GM12878 (cell line): Measurements from ENCODE around the gene DNAI2. TPM values are rescaled to one million over a fixed set of nuclear protein-coding genes. Genes with fewer than 3 reads are reported as not detected.

ENCODE experiments used
- ATAC-seq: fragments of 200-7000 bp; cut with Tn5 transposase; 3 replicates; pipeline ENCODE4 v1.9.1; 2020; ENCODE audit warnings: mild to moderate bottlenecking, moderate library complexity
- BruUV-seq: library from RNA; stranded (reverse); fragments of 400-500 nt; replicated peaks from 2 replicates; lab custom pipeline; 2021; lab: Mats Ljungman, UMichigan
- CTCF ChIA-PET: fragments of 300-600 bp; sonication (Branson Sonifier 250); formaldehyde crosslinking; extraction: SDS; loops from one replicate; lab custom pipeline; 2021; ENCODE audit warnings: inconsistent platforms; lab: Yijun Ruan, JAX
- POLR2A ChIA-PET: fragments of 350-600 bp; formaldehyde crosslinking; extraction: SDS; loops from one replicate; lab custom pipeline; 2021; ENCODE audit warnings: inconsistent platforms; lab: Charles Lee
- RAD21 ChIA-PET: fragments of 300-600 bp; sonication (Branson Sonifier 250); formaldehyde crosslinking; loops from one replicate; lab custom pipeline; 2023; ENCODE audit warnings: antibody characterized with exemption; ENCODE audit not compliant: unreplicated experiment; lab: Charles Lee
- SMC1A ChIA-PET: fragments of 300-600 bp; sonication (Branson Sonifier 250); formaldehyde crosslinking; loops from one replicate; lab custom pipeline; 2023; ENCODE audit not compliant: unreplicated experiment, uncharacterized antibody; lab: Charles Lee
- DNase-seq: peaks from one replicate; pipeline ENCODE4 v3.0.0-alpha.2; 2011; ENCODE audit warnings: low read depth, low spot score
- FAIRE-seq: peaks from 3 replicates; lab custom pipeline; 2011; peaks lifted over from hg19 to GRCh38; lab: Jason Lieb, UNC
- H2AFZ ChIP-seq: 2 replicates; pipeline ENCODE4 v1.6.0; 2011; ENCODE audit warnings: low read depth, low read length, control low read depth; ENCODE audit not compliant: control insufficient read depth
- H3K27ac ChIP-seq: 2 replicates; pipeline ENCODE4 v1.5.1; 2011; ENCODE audit warnings: control low read depth; ENCODE audit not compliant: control insufficient read depth, insufficient read depth
- H3K27me3 ChIP-seq, 2 experiments: replicated peaks in 1 of 2; 2 replicates each; pipeline versions ENCODE4 v1.6.0 to v1.6.1; 2011; ENCODE audit warnings: low read length in 1 of 2; ENCODE audit not compliant: control insufficient read depth in 2 of 2, insufficient read depth in 2 of 2
- H3K36me3 ChIP-seq, 2 experiments: 2 replicates each; pipeline ENCODE4 v1.5.1; 2011; ENCODE audit warnings: low read length in 1 of 2; ENCODE audit not compliant: control insufficient read depth in 2 of 2, insufficient read depth in 2 of 2
- H3K4me1 ChIP-seq: 2 replicates; pipeline ENCODE4 v1.6.1; 2011; ENCODE audit warnings: mild to moderate bottlenecking, low read length, moderate library complexity, mixed read lengths; ENCODE audit not compliant: control insufficient read depth, insufficient read depth
- H3K4me2 ChIP-seq: 2 replicates; pipeline ENCODE4 v1.6.0; 2011; ENCODE audit warnings: control low read depth; ENCODE audit not compliant: control insufficient read depth, insufficient read depth
- H3K4me3 ChIP-seq: fragments of 200-600 bp; sonication (generic); 2 replicates; pipeline ENCODE4 v1.5.1; 2016
- H3K79me2 ChIP-seq: 2 replicates; pipeline ENCODE4 v1.6.0; 2011; ENCODE audit warnings: low read length; ENCODE audit not compliant: control insufficient read depth, insufficient read depth
- H3K9ac ChIP-seq: 2 replicates; pipeline ENCODE4 v1.8.0; 2011; ENCODE audit warnings: low read length, control low read depth, mixed read lengths; ENCODE audit not compliant: control insufficient read depth, insufficient read depth
- H3K9me3 ChIP-seq: replicated peaks from 3 replicates; pipeline ENCODE4 v1.5.1; 2011; ENCODE audit warnings: mild to moderate bottlenecking, low read length; ENCODE audit not compliant: control insufficient read depth, insufficient read depth
- H4K20me1 ChIP-seq: 2 replicates; pipeline ENCODE4 v1.6.0; 2011; ENCODE audit not compliant: control insufficient read depth, insufficient read depth
- IKZF2 ChIP-seq, 2 experiments: fragments of 450-650 bp; IDR thresholded peaks; 2 replicates each; pipeline ENCODE4 v1.6.1; 2017; ENCODE audit warnings: mild to moderate bottlenecking in 2 of 2, moderate library complexity in 2 of 2
- POLR2AphosphoS2 ChIP-seq: IDR thresholded peaks from 2 replicates; pipeline ENCODE4 v1.6.1; 2011; ENCODE audit warnings: low read depth, mild to moderate bottlenecking, low read length, improper control_type of control experiment, moderate library complexity
- POU2F2 ChIP-seq: IDR thresholded peaks from 3 replicates; pipeline ENCODE4 v1.6.1; 2011; ENCODE audit warnings: low read depth, mild to moderate bottlenecking, low read length, borderline replicate concordance
- ZBED1 ChIP-seq: IDR thresholded peaks from 2 replicates; pipeline ENCODE4 v1.6.1; 2016; ENCODE audit warnings: borderline replicate concordance
- ZNF384 ChIP-seq: IDR thresholded peaks from 2 replicates; pipeline ENCODE4 v1.6.1; 2012; ENCODE audit warnings: low read depth, mild to moderate bottlenecking, low read length, improper control_type of control experiment, borderline replicate concordance
- WGBS: methylation state at CpG from one replicate; pipeline ENCODE4 v1.1.6; 2016; ENCODE audit warnings: low lambda C conversion rate; ENCODE audit not compliant: insufficient replicate concordance, insufficient coverage; ENCODE audit errors: missing lambda C conversion rate; 5-methylcytosine and 5-hydroxymethylcytosine counted together
- in situ Hi-C: fragments of 300-500 bp; cut with MboI; formaldehyde crosslinking; loops from 9 replicates; pipeline ENCODE4 v1.14.3; 2018; ENCODE audit warnings: mixed read lengths
- intact Hi-C: fragments of 100-400 bp; cut with micrococcal nuclease; formaldehyde crosslinking; loops from one replicate; pipeline ENCODE4 v1.14.2; 2022; ENCODE audit not compliant: unreplicated experiment
- polyA plus RNA-seq, 11 experiments: library from polyadenylated mRNA; depleted of rRNA in 4 of 11; unstranded in 6 of 11; stranded (reverse) in 5 of 11; fragments of >200 nt; fragmentation: Nextera tagmentation in 4 of 11; fragmentation: Illumina TruSeq in 1 of 11; extraction: Ambion mirVana in 4 of 11; extraction: Trizol in 1 of 11; gene quantifications; 1 replicate in 1 of 11; 2 replicates in 10 of 11; pipeline versions ENCODE4 v1.2.1 to v1.2.3, GENCODE V29; 2011 to 2016; ENCODE audit warnings: inconsistent platforms in 2 of 11, missing spikeins in 2 of 11, low read depth in 1 of 11
- total RNA-seq, 4 experiments: library from RNA; depleted of rRNA in 3 of 4; stranded (reverse); fragments of >200 nt in 3 of 4; fragmentation: Illumina TruSeq in 1 of 4; extraction: Trizol in 1 of 4; gene quantifications; 2 replicates each; pipeline versions ENCODE4 v1.2.1 to v1.2.3, GENCODE V29; 2013 to 2021
- TF ChIP-seq, protein P1 (sequence below): fragments of 450-650 bp; IDR thresholded peaks from 2 replicates; pipeline ENCODE4 v1.6.1; 2016; ENCODE audit warnings: mild to moderate bottlenecking
- TF ChIP-seq, protein P2 (sequence below): fragments of 450-650 bp; IDR thresholded peaks from 2 replicates; pipeline ENCODE4 v1.6.1; 2017; ENCODE audit warnings: mild to moderate bottlenecking, low read depth, inconsistent platforms; ENCODE audit not compliant: poor library complexity, severe bottlenecking

DNAI2 gene
- total and polyA plus RNA-seq, 10 of the 15 experiments (the other 5 are each of a cell fraction or from before 2014, with no cell fraction given): 0.04 to 1.8 (median 0.13) TPM

DNA sequence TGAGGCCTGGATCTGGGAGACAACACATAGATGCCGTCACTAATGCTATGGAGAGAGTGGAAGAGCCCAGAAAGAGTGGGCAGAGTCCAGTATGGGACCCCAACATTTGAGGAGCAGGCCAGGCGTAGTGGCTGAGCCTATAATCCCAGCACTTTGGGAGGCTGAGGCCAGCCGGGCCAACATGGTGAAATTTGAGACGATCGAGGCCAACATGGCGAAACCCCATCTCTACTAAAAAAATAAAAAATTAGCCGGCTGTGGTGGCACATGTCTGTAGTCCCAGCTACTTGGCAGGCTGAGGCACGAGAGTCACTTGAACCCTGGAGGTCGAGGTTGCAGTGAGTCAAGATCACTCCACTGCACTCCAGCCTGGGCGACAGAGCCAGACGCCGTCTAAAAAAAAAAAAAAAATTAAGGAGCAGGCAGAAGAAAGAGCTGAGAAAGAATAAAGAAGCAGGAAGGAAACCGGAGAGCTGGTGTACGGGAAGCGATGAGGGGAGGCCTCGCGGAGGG is 6.0 kb upstream of the DNAI2 start:
- no peaks in the 10 kb centered on the region for H4K20me1 ChIP-seq
- no peak overlapping the region for H3K9ac ChIP-seq
- 62% methylated on average over 14 of the region's 17 CpGs for WGBS
- no peaks in the 10 kb centered on the region; the same call in 2 of the 3 replicates for H3K9me3 ChIP-seq
- FAIRE-seq: no peak
- H3K4me2 ChIP-seq: no peak overlapping the region
- ChIA-PET SMC1A (interaction anchor here (0.6 kb wide), 1 partner anchor 18 kb away, joined by 3 read pairs; no protein-coding TSS in a partner anchor), CTCF (interaction anchor here (1.5 kb wide), 1 partner anchor 68 kb away, joined by 3 read pairs; no protein-coding TSS in a partner anchor), RAD21 (interaction anchor here (1.3 kb wide), 1 partner anchor 31 kb away, joined by 3 read pairs; no protein-coding TSS in a partner anchor), POLR2A (no interaction called here)
- no peak for DNase-seq
- TF ChIP-seq POU2F2: no peak
- no peak for TF ChIP-seq IKZF2 (IDR thresholded peaks at IDR 0.05)
- TF ChIP-seq, protein P1, sequence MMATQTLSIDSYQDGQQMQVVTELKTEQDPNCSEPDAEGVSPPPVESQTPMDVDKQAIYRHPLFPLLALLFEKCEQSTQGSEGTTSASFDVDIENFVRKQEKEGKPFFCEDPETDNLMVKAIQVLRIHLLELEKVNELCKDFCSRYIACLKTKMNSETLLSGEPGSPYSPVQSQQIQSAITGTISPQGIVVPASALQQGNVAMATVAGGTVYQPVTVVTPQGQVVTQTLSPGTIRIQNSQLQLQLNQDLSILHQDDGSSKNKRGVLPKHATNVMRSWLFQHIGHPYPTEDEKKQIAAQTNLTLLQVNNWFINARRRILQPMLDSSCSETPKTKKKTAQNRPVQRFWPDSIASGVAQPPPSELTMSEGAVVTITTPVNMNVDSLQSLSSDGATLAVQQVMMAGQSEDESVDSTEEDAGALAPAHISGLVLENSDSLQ: no peak
- no peak for TF ChIP-seq ZBED1
- no peak for TF ChIP-seq POLR2AphosphoS2
- TF ChIP-seq, protein P2, sequence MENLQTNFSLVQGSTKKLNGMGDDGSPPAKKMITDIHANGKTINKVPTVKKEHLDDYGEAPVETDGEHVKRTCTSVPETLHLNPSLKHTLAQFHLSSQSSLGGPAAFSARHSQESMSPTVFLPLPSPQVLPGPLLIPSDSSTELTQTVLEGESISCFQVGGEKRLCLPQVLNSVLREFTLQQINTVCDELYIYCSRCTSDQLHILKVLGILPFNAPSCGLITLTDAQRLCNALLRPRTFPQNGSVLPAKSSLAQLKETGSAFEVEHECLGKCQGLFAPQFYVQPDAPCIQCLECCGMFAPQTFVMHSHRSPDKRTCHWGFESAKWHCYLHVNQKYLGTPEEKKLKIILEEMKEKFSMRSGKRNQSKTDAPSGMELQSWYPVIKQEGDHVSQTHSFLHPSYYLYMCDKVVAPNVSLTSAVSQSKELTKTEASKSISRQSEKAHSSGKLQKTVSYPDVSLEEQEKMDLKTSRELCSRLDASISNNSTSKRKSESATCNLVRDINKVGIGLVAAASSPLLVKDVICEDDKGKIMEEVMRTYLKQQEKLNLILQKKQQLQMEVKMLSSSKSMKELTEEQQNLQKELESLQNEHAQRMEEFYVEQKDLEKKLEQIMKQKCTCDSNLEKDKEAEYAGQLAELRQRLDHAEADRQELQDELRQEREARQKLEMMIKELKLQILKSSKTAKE: no peak
- no peak for TF ChIP-seq ZNF384
- BruUV-seq: no TSS peak
- no peaks in the 10 kb centered on the region for H3K36me3 ChIP-seq
- H3K79me2 ChIP-seq: no peaks in the 10 kb centered on the region
- H3K4me1 ChIP-seq: no peaks in the 10 kb centered on the region
- H3K27ac ChIP-seq: no peak overlapping the region
- H3K27me3 ChIP-seq: no peaks in the 10 kb centered on the region; a peak in 1 of 4 replicates
- ATAC-seq: no peak
- no peak overlapping the region for H3K4me3 ChIP-seq
- intact Hi-C loops: no loop called here
- in situ Hi-C loops: no loop called here
- no peak overlapping the region for H2AFZ ChIP-seq
